Liver (tissue), 3 donors: ENCODE measurements around the gene PLAAT5.
"Not testable (repeated sequence)": the region's sequence is repeated elsewhere in the genome, so short reads cannot be mapped to it uniquely, and the experiment has no call there.

ENCODE experiments used
- EGR1 ChIP-seq, 2 donors: IDR thresholded peaks; 2 replicates each; pipeline ENCODE4 v1.6.1; 2016 to 2018; ENCODE audit warnings: antibody characterized with exemption in 2 of 2, low read depth in 2 of 2
- GABPA ChIP-seq, 2 donors: IDR thresholded peaks in 1 of 2; conservative IDR thresholded peaks in 1 of 2; 2 replicates each; pipeline ENCODE4 v1.6.1; 2016; ENCODE audit warnings: antibody characterized with exemption in 2 of 2, mild to moderate bottlenecking in 1 of 2, moderate library complexity in 1 of 2
- HNF4G ChIP-seq: IDR thresholded peaks from 2 replicates; pipeline ENCODE4 v1.6.1; 2016; ENCODE audit warnings: antibody characterized with exemption
- JUND ChIP-seq, 2 donors: IDR thresholded peaks; 2 replicates each; pipeline ENCODE4 v1.6.1; 2016; ENCODE audit warnings: antibody characterized with exemption in 2 of 2
- MAX ChIP-seq: IDR thresholded peaks from 2 replicates; pipeline ENCODE4 v1.6.1; 2016; ENCODE audit warnings: antibody characterized with exemption
- NR2F2 ChIP-seq: IDR thresholded peaks from 2 replicates; pipeline ENCODE4 v1.6.1; 2016; ENCODE audit warnings: antibody characterized with exemption
- TF ChIP-seq, protein P1 (sequence below): fragments of 150-350 bp; IDR thresholded peaks from 2 replicates; pipeline ENCODE4 v1.5.1; 2017; ENCODE audit warnings: improper control_type of control experiment, low read depth, low read length; ENCODE audit not compliant: missing input control
- TF ChIP-seq, protein P2 (sequence below): IDR thresholded peaks from 2 replicates; pipeline ENCODE4 v1.6.1; 2016; ENCODE audit warnings: antibody characterized with exemption, mild to moderate bottlenecking
- donor health status: healthy.
- donor health status: healthy.

DNA sequence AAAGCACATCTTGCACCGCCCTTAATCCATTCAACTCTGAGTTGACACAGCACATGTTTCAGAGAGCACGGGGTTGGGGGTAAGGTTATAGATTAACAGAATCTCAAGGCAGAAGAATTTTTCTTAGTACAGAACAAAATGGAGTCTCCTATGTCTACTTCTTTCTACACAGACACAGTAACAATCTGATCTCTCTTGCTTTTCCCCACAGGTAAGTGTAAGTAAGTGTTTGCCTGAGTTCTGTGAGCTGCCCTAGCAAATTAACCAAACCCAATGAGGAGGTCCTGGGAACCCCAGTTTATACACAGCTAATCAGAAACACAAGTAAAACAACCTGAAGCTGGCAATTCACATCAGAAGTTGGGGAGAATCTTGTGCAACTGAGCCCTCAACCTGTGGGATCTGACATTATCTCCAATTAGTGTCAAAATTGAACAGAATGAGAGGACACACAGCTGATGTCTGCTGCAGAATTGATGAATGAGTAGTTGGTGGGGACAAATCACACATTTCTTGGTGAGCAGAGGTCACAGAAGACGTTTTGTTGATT, 37.8 kb upstream of the PLAAT5 start:
- TF ChIP-seq, protein P1, sequence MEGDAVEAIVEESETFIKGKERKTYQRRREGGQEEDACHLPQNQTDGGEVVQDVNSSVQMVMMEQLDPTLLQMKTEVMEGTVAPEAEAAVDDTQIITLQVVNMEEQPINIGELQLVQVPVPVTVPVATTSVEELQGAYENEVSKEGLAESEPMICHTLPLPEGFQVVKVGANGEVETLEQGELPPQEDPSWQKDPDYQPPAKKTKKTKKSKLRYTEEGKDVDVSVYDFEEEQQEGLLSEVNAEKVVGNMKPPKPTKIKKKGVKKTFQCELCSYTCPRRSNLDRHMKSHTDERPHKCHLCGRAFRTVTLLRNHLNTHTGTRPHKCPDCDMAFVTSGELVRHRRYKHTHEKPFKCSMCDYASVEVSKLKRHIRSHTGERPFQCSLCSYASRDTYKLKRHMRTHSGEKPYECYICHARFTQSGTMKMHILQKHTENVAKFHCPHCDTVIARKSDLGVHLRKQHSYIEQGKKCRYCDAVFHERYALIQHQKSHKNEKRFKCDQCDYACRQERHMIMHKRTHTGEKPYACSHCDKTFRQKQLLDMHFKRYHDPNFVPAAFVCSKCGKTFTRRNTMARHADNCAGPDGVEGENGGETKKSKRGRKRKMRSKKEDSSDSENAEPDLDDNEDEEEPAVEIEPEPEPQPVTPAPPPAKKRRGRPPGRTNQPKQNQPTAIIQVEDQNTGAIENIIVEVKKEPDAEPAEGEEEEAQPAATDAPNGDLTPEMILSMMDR = not testable (repeated sequence)
- not testable (repeated sequence) for TF ChIP-seq EGR1 (IDR thresholded peaks at IDR 0.05; ENCODE audit: low read depth in 2 of 2); GABPA (IDR thresholded peaks at IDR 0.05 in 1 of 2, conservative IDR thresholded peaks at IDR 0.05 in 1 of 2); JUND (IDR thresholded peaks at IDR 0.05); MAX; NR2F2; HNF4G
- TF ChIP-seq, protein P2, sequence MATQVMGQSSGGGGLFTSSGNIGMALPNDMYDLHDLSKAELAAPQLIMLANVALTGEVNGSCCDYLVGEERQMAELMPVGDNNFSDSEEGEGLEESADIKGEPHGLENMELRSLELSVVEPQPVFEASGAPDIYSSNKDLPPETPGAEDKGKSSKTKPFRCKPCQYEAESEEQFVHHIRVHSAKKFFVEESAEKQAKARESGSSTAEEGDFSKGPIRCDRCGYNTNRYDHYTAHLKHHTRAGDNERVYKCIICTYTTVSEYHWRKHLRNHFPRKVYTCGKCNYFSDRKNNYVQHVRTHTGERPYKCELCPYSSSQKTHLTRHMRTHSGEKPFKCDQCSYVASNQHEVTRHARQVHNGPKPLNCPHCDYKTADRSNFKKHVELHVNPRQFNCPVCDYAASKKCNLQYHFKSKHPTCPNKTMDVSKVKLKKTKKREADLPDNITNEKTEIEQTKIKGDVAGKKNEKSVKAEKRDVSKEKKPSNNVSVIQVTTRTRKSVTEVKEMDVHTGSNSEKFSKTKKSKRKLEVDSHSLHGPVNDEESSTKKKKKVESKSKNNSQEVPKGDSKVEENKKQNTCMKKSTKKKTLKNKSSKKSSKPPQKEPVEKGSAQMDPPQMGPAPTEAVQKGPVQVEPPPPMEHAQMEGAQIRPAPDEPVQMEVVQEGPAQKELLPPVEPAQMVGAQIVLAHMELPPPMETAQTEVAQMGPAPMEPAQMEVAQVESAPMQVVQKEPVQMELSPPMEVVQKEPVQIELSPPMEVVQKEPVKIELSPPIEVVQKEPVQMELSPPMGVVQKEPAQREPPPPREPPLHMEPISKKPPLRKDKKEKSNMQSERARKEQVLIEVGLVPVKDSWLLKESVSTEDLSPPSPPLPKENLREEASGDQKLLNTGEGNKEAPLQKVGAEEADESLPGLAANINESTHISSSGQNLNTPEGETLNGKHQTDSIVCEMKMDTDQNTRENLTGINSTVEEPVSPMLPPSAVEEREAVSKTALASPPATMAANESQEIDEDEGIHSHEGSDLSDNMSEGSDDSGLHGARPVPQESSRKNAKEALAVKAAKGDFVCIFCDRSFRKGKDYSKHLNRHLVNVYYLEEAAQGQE = not testable (repeated sequence)
